BE2C (cell line): ENCODE results near the gene CAMP.

Source experiments
- DNase-seq: peaks from one replicate; pipeline ENCODE4 v3.0.0-alpha.2; 2020
- H3K27me3 ChIP-seq: fragments of 250-450 bp; sonication (Bioruptor Pico); 2 replicates; pipeline ENCODE4 v1.5.1; 2020; ENCODE audit warnings: mild to moderate bottlenecking
- H3K36me3 ChIP-seq: fragments of 250-450 bp; sonication (Bioruptor Pico); 2 replicates; pipeline ENCODE4 v1.5.1; 2020; ENCODE audit warnings: mild to moderate bottlenecking
- H3K4me1 ChIP-seq: fragments of 250-450 bp; sonication (Bioruptor Pico); 2 replicates; pipeline ENCODE4 v1.5.1; 2020
- H3K4me3 ChIP-seq: 2 replicates; pipeline ENCODE4 v1.5.1; 2011; ENCODE audit warnings: low read depth, low read length
- H3K9me3 ChIP-seq: fragments of 250-450 bp; sonication (Bioruptor Pico); 2 replicates; pipeline ENCODE4 v1.5.1; 2020
- TF ChIP-seq, protein P1 (sequence below): IDR thresholded peaks from 2 replicates; pipeline ENCODE4 v1.5.1; 2012; ENCODE audit warnings: mild to moderate bottlenecking, low read depth, low read length

The CAMP gene

DNA sequence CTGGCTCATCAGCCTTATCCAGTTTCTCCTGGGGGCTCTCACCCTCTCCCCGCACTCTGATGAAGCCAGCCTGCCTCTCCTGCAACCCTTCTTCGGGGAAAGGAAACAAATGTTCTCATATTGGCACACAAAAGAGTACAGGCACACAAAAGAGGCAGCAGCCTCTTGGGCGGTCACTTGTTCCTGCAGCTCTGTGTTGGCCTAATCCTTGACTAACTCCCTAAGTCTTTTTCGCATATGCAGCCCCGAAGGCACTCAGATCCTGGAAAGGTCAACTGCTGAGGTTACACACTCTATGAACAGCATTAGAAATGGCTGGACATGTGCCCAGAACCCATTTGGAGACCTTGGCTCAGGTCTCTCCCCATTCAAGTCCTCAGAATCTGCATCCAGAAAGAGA is 7.4 kb upstream of the CAMP start:
- Histone ChIP-seq H3K27me3 (no peaks in the 10 kb centered on the region), H3K9me3 (no peaks in the 10 kb centered on the region)

DNA sequence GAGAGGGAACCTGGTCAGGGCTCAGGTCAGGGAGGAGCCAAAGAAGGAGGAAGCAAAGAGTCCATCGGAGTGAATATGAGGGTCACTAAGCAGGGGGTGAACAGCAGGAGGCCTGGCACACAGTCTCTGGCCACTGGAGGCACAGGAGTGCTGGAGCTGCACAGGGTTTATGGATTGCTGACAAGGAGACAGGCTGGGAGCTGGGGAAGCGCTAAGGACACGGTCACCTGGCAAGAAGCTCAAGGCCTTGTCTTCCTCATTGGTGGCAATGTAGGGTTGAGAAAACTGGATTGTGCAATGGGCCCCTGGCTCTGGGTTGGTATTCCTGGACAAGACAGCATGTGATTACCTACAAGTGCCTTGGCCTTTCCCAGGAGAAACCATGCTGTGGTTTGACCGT is 5.8 kb upstream of the CAMP start:
- H3K4me1 ChIP-seq: no peaks in the 10 kb centered on the region
- H3K36me3 ChIP-seq: no peaks in the 10 kb centered on the region
- no peaks in the 10 kb centered on the region for H3K9me3 ChIP-seq
- no peak overlapping the region for H3K4me3 ChIP-seq
- TF ChIP-seq, protein P1, sequence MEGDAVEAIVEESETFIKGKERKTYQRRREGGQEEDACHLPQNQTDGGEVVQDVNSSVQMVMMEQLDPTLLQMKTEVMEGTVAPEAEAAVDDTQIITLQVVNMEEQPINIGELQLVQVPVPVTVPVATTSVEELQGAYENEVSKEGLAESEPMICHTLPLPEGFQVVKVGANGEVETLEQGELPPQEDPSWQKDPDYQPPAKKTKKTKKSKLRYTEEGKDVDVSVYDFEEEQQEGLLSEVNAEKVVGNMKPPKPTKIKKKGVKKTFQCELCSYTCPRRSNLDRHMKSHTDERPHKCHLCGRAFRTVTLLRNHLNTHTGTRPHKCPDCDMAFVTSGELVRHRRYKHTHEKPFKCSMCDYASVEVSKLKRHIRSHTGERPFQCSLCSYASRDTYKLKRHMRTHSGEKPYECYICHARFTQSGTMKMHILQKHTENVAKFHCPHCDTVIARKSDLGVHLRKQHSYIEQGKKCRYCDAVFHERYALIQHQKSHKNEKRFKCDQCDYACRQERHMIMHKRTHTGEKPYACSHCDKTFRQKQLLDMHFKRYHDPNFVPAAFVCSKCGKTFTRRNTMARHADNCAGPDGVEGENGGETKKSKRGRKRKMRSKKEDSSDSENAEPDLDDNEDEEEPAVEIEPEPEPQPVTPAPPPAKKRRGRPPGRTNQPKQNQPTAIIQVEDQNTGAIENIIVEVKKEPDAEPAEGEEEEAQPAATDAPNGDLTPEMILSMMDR: no peak
- H3K27me3 ChIP-seq: no peaks in the 10 kb centered on the region
- DNase-seq: no peak

More for the DNA sequence above, 7.4 kb upstream of the CAMP start:
- Histone ChIP-seq H3K4me3 (no peak overlapping the region), H3K4me1 (no peaks in the 10 kb centered on the region), H3K36me3 (no peaks in the 10 kb centered on the region)
- DNase-seq: no peak
- TF ChIP-seq, protein P1: no peak

DNA sequence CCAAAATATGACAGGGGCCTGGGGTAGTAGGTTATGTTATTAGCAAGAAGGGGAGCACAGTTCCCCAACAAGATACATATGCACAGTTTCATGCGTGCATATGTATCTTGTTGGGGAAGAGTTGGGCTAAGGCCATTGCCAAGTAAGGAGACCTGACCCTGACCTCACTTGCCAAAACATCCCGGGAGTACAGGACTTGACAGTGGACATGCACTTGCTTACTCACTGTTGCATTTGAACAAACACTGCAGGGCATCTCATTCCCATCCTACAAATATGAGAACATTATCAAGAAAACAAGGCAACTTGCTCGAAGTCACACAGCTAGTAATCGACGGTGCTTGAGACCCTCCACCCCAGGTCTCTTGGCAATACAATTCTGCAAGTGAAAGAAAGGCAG is 4.8 kb upstream of the CAMP start:
- Histone ChIP-seq H3K27me3 (no peaks in the 10 kb centered on the region), H3K4me1 (no peaks in the 10 kb centered on the region; the same call in 1 of the 2 replicates), H3K4me3 (no peak overlapping the region), H3K9me3 (no peaks in the 10 kb centered on the region), H3K36me3 (no peaks in the 10 kb centered on the region)
- no peak for DNase-seq
- TF ChIP-seq, protein P1: no peak

DNA sequence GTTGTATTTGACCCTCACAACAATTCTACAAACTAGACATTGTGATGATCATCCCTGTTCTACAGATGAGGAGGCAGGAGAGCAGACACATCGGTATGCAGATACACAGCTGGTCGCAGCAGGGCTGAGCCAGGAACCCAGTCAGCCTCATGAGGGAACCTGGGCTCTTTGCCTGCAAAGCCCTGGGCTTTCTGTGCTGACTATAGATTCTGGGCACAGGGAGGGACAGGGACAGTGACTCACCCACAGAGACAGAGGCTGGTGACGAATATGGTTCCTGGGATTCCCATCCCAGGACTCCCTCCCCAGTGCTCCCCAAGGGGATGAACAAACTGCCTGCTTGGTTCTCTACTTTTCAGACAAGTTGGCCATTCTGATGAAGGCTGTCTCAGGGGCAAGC is 3.8 kb upstream of the CAMP start:
- H3K4me1 ChIP-seq: no peaks in the 10 kb centered on the region; the same call in 1 of the 2 replicates
- no peaks in the 10 kb centered on the region for H3K27me3 ChIP-seq

DNA sequence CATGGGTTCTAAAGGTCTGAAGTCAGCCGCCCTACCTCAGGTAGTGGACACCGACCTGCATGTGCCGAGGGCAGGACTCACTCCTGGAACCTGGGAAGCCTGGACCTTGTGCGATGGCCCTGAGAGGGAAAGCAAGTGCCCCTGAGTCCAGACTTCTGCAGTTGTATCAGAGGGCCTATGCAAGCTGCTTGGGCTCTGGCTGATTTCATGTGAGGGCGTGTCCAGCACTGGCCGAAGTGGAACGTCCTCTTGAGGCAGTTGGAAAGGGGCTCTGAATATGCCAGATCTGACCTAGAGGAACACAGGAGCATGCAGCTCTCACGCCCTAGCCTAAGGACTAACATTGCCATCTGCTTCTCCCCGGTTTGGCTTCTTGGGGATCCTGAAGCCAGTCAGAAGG is 2.5 kb upstream of the CAMP start:
- Histone ChIP-seq H3K4me3 (no peak overlapping the region), H3K27me3 (no peaks in the 10 kb centered on the region)
- DNase-seq: no peak

More for the DNA sequence above, 3.8 kb upstream of the CAMP start:
- TF ChIP-seq, protein P1: no peak
- no peak for DNase-seq
- Histone ChIP-seq H3K9me3 (no peaks in the 10 kb centered on the region), H3K4me3 (no peak overlapping the region), H3K36me3 (no peaks in the 10 kb centered on the region)

DNA sequence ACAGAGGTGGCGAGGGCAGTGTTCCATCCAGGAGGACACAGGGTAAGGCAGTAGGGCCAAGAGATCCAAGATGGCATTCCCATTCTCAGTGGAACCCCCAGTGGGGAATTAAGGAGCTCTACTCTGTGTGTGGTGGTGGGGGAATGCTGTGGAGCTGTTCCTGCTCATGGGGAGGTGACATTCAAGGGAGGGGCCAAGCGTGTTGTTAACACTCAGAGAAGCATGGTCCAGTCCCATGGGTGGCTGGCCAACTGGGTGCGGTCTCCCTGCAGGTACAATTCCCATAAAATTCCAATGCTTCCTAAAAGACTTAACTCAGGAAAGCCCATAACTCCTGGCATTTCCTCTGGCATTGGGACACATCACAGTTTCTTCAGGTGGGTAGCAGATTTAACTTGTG is 2.3 kb downstream of the CAMP start:
- Histone ChIP-seq H3K27me3 (no peaks in the 10 kb centered on the region), H3K4me3 (no peak overlapping the region), H3K9me3 (no peaks in the 10 kb centered on the region), H3K4me1 (no peaks in the 10 kb centered on the region; the same call in 1 of the 2 replicates), H3K36me3 (no peaks in the 10 kb centered on the region)
- no peak for DNase-seq
- TF ChIP-seq, protein P1: no peak

More for the DNA sequence above, 2.5 kb upstream of the CAMP start:
- no peaks in the 10 kb centered on the region for H3K9me3 ChIP-seq
- TF ChIP-seq, protein P1: no peak
- no peaks in the 10 kb centered on the region; the same call in 1 of the 2 replicates for H3K4me1 ChIP-seq
- no peaks in the 10 kb centered on the region for H3K36me3 ChIP-seq
